ENCODE results near the gene NTM.

DNA sequence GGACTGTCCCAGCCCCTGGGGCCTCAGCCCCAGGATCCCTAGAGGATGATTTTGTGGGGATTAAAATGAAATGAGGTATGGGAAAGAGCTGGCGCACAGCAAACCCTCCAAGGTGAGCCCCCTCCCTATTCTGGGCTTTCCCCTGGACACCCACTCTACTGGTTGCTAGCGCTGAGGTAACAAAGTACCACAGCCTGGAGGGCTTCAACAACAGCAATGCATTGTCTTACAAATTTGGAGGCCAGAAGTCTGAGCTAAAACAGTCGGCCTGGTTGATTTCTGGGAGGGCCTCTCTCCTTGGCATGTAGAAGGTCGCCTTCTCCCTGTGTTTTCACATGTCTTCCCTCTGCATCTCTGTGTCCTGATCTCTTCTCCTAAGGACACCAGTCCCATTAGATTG, 913.6 kb downstream of the NTM start:
- TF ChIP-seq, protein P1, sequence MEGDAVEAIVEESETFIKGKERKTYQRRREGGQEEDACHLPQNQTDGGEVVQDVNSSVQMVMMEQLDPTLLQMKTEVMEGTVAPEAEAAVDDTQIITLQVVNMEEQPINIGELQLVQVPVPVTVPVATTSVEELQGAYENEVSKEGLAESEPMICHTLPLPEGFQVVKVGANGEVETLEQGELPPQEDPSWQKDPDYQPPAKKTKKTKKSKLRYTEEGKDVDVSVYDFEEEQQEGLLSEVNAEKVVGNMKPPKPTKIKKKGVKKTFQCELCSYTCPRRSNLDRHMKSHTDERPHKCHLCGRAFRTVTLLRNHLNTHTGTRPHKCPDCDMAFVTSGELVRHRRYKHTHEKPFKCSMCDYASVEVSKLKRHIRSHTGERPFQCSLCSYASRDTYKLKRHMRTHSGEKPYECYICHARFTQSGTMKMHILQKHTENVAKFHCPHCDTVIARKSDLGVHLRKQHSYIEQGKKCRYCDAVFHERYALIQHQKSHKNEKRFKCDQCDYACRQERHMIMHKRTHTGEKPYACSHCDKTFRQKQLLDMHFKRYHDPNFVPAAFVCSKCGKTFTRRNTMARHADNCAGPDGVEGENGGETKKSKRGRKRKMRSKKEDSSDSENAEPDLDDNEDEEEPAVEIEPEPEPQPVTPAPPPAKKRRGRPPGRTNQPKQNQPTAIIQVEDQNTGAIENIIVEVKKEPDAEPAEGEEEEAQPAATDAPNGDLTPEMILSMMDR (IDR thresholded peaks at IDR 0.05): no peak
- TF ChIP-seq POLR2A (IDR thresholded peaks at IDR 0.05): no peak

Data from adrenal gland (tissue), 5 donors.